C4-2B (cell line): ENCODE results near the gene SLC4A1.

Experiments used
- ZFX ChIP-seq: fragments of 450-650 bp; IDR thresholded peaks from 2 replicates; pipeline ENCODE4 v1.6.1; 2017
- TF ChIP-seq, protein P1 (sequence below): fragments of 450-650 bp; conservative IDR thresholded peaks from 2 replicates; pipeline ENCODE4 v1.5.1; 2017; ENCODE audit warnings: mild to moderate bottlenecking

DNA sequence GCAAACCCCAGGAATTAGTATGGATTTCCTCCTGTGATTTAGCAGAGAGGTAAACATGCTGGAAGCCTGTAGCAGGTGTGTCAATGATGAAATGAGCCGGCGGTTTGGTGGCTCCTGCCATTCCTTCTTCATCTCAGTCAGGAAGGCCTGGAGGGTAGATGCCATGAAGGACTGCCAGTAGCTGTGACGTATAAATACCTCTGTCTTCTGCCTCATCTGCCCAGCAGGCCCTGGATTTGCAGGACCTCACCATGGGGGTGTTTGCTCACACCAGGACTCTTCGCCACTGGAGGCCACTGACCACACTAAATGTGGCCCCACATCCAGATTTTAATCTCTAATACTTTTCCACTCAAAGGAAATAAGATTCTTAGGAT lies 16.1 kb upstream of the SLC4A1 start:
- TF ChIP-seq, protein P1, sequence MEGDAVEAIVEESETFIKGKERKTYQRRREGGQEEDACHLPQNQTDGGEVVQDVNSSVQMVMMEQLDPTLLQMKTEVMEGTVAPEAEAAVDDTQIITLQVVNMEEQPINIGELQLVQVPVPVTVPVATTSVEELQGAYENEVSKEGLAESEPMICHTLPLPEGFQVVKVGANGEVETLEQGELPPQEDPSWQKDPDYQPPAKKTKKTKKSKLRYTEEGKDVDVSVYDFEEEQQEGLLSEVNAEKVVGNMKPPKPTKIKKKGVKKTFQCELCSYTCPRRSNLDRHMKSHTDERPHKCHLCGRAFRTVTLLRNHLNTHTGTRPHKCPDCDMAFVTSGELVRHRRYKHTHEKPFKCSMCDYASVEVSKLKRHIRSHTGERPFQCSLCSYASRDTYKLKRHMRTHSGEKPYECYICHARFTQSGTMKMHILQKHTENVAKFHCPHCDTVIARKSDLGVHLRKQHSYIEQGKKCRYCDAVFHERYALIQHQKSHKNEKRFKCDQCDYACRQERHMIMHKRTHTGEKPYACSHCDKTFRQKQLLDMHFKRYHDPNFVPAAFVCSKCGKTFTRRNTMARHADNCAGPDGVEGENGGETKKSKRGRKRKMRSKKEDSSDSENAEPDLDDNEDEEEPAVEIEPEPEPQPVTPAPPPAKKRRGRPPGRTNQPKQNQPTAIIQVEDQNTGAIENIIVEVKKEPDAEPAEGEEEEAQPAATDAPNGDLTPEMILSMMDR: no peak
- no peak for TF ChIP-seq ZFX
